K562 (cell line): ENCODE measurements around the gene CCR6.

ENCODE experiments used
- IRF2 ChIP-seq: sonication (generic); formaldehyde crosslinking; IDR thresholded peaks from 2 replicates; pipeline ENCODE4 v1.8.1; 2022; ENCODE audit warnings: mild to moderate bottlenecking, missing genetic modification reagents
- POLR2A ChIP-seq: fragments of 450-650 bp; conservative IDR thresholded peaks from 2 replicates; pipeline ENCODE4 v1.6.1; 2016
- TRIM28 ChIP-seq: fragments of 450-650 bp; IDR thresholded peaks from 2 replicates; pipeline ENCODE4 v1.6.1; 2017
- USF2 ChIP-seq: sonication (generic); formaldehyde crosslinking; IDR thresholded peaks from 2 replicates; pipeline ENCODE4 v1.5.0; 2020; ENCODE audit warnings: missing genetic modification reagents
- ZNF395 ChIP-seq: fragments of 200-800 bp; sonication (Bioruptor generic); IDR thresholded peaks from 2 replicates; pipeline ENCODE4 v1.6.1; 2017; ENCODE audit warnings: missing genetic modification characterization, missing compliant biosample characterization

- TF ChIP-seq IRF2 (CRISPR knock-in tag) (no peak), USF2 (no peak; the same call in 1 of the 2 replicates), TRIM28 (no peak), POLR2A (no peak), ZNF395 (CRISPR knock-in tag) (no peak)
Measured at GRCh38 chr6:167113935-167114910, 8.7 kb upstream of the CCR6 start.
